ENCODE measurements around the gene POC1B.

- no peak for TF ChIP-seq CTCF (IDR thresholded peaks at IDR 0.05; ENCODE audit: poor library complexity, severe bottlenecking)
- no peak for TF ChIP-seq POLR2AphosphoS5 (IDR thresholded peaks at IDR 0.05)
- no peak for TF ChIP-seq EZH2 (IDR thresholded peaks at IDR 0.05; ENCODE audit: borderline replicate concordance, insufficient read depth, low read length, poor library complexity, severe bottlenecking)
- TF ChIP-seq RAD21 (conservative IDR thresholded peaks at IDR 0.05): no peak
- TF ChIP-seq SMC3 (conservative IDR thresholded peaks at IDR 0.05; ENCODE audit: poor library complexity): no peak
- no peak for TF ChIP-seq MXI1 (conservative IDR thresholded peaks at IDR 0.05; ENCODE audit: poor library complexity, severe bottlenecking)
- TF ChIP-seq EP300 (conservative IDR thresholded peaks at IDR 0.05; ENCODE audit: poor library complexity, severe bottlenecking): no peak
Measured at GRCh38 chr12:89497467-89497866, 28.4 kb downstream of the POC1B start.

All from neural cell (in vitro differentiated cells).